IPS-NIHi7 (cell line): Measurements from ENCODE around the gene PCDHGC3.

Source experiments
- DNase-seq: peaks from one replicate; pipeline ENCODE4 v3.0.0; 2012; ENCODE audit warnings: mixed read lengths; ENCODE audit errors: extremely low spot score

The PCDHGC3 gene

DNA sequence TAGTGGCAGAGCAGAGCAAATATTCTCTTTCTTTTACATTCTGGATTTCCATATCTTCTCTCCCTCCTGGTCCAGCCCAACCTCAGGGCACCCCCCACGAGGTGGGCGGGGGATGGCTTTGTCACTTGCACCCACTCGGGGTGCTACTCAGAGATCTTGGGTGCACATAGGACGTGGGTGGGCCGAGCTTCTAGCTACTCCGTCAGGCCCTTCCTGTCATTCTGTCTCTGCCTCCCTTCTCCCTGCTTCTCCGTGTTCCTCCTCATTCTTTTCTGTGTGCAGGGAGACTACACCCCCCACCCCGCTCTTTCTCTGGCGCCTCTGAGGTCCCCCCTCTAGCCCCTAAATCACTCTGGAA, 32.7 kb downstream of the PCDHGC3 start:
- DNase-seq, result no peak

DNA sequence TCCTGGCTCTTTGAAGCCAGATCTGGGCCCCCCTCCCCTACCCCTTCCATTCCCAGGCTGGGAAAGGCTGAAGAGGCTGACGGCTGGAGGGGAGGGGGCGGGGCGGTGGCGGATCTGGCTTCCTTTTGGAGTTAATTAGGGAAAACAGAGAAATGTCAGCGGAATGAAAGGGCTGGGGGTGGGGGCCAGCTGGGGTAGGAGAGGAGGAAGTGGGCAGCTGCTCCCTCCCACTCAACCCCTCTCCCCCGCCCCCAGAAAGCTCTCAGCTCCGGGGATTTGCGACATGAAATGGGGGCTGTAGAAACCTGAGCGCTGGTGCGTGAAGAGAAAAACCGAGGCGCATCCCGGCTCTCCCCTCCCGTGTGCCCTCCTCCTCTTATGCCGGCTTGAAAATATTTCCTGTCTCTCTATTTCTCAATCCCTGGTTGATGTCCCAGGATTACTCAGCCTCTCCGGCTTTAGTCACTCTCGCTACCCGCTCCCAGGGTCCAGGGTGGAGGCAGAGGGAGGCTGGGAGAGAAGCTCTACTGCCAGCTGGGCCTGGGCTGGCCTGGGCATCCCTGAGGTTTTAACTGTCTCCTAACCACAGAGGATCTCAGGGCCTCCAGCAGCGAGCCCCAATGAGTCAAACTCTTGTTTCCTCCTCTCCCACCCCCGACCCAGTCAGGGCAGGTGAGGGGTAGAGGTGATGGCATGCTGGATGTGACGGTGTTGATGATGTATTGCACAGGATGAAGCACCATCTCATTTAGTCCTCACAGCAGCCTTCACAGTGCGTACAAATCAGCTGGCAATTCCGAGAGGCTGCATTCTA, 33.2 kb downstream of the PCDHGC3 start:
- DNase-seq, result peak; percentile 74

DNA sequence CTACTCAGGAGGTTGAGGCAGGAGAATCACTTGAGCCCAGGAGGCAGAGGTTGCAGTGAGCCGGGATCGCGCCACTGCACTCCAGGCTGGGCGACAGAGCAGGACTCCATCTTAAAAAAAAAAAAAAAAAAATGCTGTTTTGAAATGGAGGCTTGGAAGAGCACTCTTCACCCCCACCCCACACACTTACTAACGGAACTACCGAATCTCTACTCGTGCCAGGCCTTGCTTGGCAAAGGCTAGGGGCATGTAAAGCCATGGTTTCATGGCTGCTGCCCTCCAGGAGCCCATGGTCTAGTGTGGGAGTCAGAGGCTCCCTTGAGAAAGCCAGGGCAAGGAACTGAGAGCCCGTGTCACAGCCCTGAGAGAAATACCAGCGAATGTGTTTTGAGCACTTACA, 34.4 kb downstream of the PCDHGC3 start:
- DNase-seq, result no peak

DNA sequence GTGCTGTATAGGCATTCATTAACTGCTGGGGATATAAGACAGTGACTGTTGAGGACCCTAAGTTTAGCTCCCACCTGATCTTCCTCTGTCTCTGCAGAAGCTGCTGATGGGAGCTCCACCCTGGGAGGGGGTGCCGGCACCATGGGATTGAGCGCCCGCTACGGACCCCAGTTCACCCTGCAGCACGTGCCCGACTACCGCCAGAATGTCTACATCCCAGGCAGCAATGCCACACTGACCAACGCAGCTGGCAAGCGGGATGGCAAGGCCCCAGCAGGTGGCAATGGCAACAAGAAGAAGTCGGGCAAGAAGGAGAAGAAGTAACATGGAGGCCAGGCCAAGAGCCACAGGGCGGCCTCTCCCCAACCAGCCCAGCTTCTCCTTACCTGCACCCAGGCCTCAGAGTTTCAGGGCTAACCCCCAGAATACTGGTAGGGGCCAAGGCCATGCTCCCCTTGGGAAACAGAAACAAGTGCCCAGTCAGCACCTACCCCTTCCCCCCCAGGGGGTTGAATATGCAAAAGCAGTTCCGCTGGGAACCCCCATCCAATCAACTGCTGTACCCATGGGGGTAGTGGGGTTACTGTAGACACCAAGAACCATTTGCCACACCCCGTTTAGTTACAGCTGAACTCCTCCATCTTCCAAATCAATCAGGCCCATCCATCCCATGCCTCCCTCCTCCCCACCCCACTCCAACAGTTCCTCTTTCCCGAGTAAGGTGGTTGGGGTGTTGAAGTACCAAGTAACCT, 35.3 kb downstream of the PCDHGC3 start:
- DNase-seq, result no peak

DNA sequence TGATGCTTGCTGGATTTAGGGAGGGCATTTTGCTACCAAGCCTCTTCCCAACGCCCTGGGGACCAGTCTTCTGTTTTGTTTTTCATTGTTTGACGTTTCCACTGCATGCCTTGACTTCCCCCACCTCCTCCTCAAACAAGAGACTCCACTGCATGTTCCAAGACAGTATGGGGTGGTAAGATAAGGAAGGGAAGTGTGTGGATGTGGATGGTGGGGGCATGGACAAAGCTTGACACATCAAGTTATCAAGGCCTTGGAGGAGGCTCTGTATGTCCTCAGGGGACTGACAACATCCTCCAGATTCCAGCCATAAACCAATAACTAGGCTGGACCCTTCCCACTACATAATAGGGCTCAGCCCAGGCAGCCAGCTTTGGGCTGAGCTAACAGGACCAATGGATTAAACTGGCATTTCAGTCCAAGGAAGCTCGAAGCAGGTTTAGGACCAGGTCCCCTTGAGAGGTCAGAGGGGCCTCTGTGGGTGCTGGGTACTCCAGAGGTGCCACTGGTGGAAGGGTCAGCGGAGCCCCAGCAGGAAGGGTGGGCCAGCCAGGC, 36.1 kb downstream of the PCDHGC3 start:
- DNase-seq, result no peak

DNA sequence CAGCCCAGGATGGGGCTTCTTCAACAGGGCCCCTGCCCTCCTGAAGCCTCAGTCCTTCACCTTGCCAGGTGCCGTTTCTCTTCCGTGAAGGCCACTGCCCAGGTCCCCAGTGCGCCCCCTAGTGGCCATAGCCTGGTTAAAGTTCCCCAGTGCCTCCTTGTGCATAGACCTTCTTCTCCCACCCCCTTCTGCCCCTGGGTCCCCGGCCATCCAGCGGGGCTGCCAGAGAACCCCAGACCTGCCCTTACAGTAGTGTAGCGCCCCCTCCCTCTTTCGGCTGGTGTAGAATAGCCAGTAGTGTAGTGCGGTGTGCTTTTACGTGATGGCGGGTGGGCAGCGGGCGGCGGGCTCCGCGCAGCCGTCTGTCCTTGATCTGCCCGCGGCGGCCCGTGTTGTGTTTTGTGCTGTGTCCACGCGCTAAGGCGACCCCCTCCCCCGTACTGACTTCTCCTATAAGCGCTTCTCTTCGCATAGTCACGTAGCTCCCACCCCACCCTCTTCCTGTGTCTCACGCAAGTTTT, 36.7 kb downstream of the PCDHGC3 start:
- DNase-seq, result peak; percentile 91

DNA sequence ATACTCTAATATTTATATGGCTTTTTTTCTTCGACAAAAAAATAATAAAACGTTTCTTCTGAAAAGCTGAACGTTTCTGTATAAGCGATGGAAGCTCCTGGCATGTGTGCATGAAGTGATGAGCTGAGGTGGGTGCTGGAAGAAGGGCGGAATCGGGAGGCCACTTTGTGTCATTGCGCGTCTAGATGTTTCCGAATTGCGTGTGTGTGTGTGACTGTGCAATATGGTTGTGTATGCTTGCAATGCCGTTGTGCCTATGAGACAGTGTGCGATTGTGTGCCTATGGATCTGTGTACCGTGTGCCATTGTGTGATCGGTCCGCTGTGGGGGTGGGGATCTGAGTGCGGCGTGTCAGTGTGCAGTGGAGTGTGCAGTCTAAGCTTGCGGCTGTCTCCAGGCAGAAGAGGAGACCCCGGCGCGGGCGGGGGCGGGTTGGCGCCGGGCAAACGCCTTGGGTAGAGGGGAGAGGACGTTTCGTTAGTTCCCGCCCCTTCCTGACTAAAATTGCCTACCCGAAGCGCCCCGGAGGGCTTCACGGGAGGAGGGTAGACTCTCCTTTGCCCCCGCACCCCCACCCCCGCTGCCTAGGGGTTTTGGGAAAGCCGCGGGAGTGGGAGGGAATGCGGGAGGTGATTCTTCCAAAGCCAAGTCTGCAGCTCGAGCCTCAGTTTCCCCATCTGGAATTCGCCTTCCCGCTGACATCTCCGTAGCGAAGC, 37.3 kb downstream of the PCDHGC3 start:
- DNase-seq, result peak; percentile 34

DNA sequence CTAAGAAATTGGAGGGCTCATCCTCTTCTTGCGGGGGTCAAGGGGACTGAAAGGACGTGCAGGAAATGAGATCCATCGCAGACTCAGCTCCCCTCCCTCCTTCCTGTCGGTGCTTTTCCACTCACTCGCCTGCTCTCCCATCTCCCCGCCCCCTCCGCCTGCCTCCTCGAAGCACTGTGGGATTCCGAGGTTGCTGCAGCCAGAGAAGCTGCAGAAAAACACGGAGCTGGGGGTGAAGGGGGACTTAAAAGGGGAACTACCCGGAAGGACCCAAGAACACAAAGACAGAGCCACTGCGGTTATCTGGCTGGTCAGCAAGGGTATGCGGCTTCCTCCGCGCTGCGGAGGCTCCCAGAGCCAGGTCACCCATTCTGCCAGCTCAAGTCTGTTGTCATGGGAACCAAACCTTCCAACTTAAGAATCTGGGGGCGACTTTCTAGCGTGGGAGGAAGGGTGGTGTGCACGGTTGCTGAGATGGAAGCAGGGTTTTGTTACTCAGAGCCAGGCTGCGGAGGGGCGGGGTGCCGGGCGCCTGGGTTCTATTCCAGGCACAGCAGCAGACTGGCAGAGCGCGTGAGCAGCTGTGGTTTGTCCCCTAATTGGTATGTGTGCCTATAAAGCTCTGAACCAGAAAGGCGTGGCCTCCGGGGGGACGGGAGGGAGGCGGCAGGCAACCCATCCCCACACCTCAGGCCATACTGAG, 38.0 kb downstream of the PCDHGC3 start:
- peak; percentile 60 for DNase-seq

DNA sequence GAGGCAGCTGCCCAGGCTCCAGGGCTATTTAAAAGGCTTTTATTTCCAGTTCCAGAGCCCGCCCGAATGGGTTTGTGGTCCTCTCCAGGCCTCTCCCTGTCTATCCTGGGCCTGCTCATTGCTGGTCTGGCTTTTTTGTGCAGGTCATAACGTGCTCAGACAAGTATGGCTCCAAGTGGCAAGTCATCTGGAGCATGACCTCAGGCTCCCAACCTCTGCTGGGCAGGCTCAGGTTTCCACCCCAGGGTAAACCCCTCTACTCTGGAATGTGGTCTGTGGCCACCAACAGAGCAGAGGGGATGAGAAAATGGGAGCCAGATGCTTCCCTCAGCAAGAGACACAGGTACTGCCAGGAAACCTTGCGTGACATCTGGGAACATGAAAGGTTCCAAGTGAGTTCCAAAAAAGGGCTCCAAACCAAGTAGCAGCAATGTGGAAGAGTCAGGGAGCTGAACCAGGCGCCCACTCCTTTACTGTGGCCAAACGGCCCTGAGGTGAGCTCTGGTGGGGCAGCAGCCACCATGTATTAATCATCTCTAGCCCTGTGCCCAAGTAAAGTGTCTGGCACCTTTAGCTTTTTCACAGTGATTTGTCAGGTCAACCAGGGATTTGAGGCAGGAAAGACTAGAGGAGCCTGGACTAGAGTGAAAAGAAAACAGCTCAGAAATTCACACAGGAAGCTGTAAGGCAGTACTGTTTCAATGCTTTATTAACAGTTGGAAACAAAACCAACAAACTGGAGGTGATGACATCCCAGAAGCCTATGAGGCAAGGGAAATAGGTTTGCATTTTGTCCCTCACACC, 38.8 kb downstream of the PCDHGC3 start:
- DNase-seq, result peak; percentile 70

DNA sequence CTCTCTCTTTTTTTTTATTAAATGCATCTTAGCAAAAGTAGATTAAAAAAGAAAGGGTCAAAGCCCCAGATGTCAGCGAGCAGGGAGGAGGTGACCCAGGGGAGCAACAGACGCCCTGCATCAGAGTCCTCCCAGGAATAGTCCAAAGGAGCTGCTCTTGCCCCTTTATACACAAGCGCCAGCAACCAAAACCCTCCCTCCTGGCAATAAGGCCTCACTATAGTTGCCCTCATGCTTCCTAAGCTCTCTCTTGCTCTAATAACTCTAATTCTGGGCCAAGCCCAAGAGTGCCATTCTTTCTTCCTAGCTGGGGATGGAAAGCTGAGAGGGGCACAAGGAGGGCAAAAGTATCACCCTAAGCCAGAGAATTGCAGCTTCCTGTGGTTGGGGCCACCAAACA, 39.4 kb downstream of the PCDHGC3 start:
- DNase-seq, result no peak

DNA sequence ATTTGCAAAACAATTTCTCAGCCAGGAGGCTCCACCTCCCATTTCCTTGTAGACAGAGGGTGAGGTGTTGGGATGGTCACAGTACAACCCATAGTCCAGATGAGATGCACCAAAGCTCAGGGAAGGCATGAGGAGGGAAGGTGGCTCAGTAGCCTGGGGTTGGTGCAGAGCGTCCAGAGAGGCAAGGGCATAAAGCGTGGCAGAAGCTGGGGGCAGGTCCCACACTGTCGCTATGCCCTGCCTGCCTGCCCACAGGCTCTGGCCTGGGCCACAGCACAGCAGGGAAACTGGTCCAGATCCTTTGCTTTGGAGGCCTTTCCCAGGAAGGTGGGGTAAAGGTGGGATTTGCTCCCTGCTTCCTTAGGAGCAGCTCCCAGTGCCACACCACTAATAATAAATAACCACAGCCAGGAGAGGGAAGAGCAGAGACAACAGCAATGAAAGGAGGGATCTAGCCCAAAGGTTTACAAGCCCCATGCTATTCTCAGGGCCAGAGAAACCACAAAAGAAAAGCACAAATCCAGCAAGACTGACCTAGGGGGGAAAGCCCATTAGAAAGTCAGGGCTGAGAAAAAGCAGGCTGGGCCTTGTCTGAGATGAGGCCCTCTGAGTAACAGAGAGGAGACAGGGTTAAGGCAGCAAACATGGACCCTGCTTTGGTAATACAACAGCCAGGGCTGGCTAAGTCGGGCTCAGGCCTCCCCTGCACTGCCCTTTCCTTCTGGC, 40.3 kb downstream of the PCDHGC3 start:
- no peak for DNase-seq

DNA sequence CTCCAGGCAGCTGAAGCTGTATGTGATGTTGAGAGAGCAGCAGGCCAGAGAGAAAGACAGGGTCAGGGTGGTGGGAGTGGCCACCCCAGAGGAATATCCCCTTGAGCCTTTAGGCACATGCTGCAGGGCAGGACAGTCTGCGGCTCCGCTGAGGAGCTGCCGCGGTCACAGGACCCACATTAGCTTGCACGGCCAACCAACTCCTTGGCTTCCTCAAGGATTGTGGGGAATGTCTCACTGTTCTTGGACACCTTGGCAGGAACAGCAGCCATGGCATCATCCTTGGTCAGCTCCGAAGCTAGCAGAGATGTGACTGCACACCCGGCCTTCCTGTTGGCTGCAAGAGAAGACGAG, 40.9 kb downstream of the PCDHGC3 start:
- no peak for DNase-seq

DNA sequence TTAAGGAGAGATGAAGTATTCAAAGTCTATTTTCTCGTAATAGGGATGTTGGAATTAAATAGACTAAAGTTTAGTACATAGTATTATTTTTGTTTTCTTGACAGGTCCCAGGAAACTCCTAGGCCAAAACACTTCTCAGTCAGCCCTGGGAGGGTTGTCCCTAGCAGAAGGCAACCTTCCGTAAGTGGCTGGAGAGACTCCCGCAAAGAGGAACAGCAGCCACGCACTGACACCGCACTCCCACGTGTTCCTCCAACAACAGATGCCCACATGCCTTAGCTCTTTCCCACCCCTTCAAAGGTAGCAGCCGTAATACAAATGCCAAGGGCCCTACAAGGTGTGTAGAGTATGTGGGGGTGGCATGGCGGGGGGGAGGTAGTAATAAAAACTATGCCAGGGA, 41.5 kb downstream of the PCDHGC3 start:
- DNase-seq, result no peak

DNA sequence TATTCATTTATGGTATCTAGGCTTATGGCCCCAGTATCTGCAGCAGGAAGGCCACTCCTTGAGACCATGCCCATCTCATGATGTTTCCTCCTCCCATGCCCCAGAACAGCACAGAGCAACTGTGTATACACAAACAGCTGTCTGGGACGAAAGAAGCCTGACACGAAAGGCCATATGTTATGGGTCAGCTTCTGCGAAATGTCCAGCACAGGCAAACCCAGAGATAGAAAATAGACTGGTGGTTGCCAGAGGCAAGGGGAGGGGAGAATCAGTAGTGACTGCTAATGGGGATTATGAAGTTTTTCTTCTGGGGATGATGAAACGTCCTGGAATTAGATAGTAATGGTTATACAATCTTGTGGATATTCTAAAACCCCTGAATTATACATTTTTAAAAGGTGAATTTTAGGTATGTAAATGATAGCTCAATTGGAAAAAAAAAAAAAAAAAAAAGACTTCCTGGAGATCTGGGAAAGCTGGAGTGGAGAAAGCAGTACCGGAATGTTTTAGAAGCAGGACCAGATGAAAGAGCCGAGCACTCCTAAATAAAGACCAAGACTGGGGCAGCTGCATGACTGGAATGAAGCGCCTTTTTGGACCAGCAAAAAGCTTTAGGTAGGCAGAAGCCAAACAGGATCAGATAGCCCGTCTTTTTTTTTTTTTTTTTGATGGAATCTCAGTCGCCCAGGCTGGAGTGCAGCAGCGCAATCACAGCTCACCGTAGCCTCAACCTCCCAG, 42.3 kb downstream of the PCDHGC3 start:
- DNase-seq, result no peak

DNA sequence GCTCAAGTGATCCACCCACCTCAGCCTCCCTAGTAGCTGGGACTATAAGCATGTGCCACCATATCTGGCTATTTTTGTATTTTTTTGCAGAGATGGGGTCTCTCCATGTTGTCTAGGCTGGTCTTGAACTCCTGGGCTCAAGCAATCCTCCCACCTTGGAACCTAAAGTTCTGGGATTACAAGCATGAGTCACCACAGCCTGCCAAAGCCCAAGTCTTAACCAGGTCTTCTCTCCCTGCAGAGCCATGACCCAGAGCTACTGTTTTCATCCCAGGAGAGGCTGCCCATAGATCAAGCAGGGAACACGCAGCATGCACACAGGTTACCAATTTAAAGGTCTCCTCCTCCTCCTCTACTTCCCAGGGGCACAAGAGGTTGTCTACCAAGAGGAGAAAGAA, 42.9 kb downstream of the PCDHGC3 start:
- DNase-seq, result no peak

DNA sequence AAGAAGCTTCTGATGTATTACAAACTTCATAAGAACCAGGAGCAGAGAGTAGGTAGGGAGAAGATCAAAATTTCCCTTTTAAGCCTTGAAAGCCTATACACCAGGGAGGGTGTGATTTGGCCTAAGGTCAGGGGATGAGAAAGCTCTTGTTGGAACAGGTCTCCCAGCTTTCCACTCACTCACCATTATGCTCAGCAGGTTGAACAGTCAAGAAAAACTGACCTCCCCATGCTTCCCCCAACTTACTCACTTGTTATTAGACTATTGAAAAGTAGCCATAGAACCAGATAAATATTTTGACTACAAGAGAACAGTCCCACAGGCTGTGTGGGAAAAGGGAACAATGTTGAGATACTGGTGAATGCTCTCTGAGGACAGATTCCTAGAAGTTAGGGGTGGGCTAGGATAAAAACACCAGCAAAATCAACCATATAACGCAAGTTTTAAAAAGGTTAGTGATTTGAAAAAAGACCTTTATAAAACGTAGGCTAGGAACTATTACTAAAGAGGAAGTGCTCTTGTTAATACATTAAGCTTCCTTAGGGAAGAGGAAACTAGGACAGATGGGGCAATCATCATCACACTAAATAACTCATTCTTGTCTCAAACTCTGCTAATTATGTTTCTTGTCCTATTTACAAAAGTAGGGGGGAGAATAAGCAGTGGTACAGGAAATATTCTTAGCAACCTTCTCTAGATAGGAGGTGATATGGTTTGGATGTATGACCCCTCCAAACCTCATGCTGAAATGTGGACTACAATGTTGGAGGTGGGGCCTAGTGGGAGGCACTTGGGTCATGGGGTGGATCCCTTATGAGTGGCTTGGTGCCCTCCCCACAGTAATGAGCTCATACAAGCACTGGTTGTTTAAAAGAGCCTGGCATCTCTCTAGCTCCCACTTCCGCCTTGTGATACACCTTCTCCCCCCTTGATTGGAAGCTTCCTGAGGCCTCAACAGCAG, 44.1 kb downstream of the PCDHGC3 start:
- no peak for DNase-seq

DNA sequence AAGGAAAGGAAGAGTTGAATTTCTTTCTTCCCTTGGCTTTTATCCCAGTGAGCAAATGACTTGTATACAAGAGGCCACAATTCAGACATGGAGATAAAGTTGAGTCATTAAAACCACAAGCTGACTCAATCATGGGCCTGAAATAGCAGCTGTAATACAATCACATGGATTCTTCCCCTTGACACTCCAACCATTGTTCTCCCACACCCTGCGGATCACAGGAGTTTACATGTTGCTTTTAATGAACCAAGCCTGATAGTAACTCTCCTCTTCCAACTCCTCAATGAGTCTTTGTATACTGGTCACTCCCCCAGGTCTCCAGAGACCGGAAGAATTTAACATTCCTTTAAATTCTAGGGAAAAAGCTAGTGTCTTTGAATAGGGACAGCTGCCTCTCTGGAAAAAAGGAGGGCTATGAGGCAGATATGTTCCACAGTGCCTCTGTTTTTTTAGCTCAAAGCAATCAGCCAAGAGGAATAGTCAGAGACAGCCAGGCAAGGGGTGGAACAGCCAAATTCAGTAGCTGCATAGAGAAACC, 45.5 kb downstream of the PCDHGC3 start:
- no peak for DNase-seq

DNA sequence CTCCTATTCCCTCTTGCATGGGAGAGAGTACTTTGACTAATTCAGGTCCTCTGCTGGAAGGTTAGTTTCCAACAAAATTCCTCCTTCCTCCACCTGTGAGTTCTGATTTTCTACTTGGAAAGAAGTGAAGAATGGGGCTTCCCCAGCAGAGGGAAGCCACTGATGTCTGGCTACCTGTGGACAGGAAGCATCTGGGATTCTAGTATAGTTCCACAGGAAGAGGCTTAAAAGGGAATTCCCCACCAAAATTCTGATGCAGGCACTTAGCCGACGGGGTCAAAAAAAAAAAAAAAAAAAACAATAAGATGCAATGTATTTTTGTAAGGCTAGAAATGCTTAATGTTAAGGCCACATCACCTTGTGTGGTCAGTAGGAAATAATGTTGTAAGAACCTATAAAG, 46.5 kb downstream of the PCDHGC3 start:
- no peak for DNase-seq
